Mesendoderm (in vitro differentiated cells): ENCODE results near the gene PNLIPRP2.

ENCODE experiments used
- DNase-seq: peaks from one replicate; pipeline ENCODE4 v3.0.0; 2013
- H2AK5ac ChIP-seq: 2 replicates; pipeline ENCODE4 v1.6.1; 2013; ENCODE audit warnings: low read length, inconsistent platforms
- H2BK120ac ChIP-seq: 2 replicates; pipeline ENCODE4 v1.6.1; 2013; ENCODE audit warnings: low read depth, mild to moderate bottlenecking, low read length, moderate library complexity, mixed read lengths
- H2BK15ac ChIP-seq: replicated peaks from 2 replicates; pipeline ENCODE4 v1.6.1; 2013; ENCODE audit warnings: low read depth, mild to moderate bottlenecking, moderate library complexity
- H2BK5ac ChIP-seq: 2 replicates; pipeline ENCODE4 v1.6.1; 2013; ENCODE audit warnings: low read length, inconsistent platforms
- H3K18ac ChIP-seq: 2 replicates; pipeline ENCODE4 v1.6.1; 2013; ENCODE audit warnings: mild to moderate bottlenecking, low read length, mixed read lengths
- H3K23ac ChIP-seq: one replicate; pipeline ENCODE4 v1.6.1; 2013; ENCODE audit warnings: low read length
- H3K27ac ChIP-seq: 2 replicates; pipeline ENCODE4 v1.5.1; 2013; ENCODE audit warnings: low read depth, mild to moderate bottlenecking, inconsistent platforms, low read length, moderate library complexity
- H3K27me3 ChIP-seq: 2 replicates; pipeline ENCODE4 v1.6.1; 2013; ENCODE audit warnings: low read length, control low read depth, mild to moderate bottlenecking, inconsistent platforms; ENCODE audit not compliant: insufficient read depth, poor library complexity
- H3K36me3 ChIP-seq: 2 replicates; pipeline ENCODE4 v1.6.1; 2013; ENCODE audit warnings: low read length, inconsistent platforms; ENCODE audit not compliant: control insufficient read depth, insufficient read depth
- H3K4ac ChIP-seq: one replicate; pipeline ENCODE4 v1.6.1; 2013; ENCODE audit warnings: low read depth, mild to moderate bottlenecking, low read length, moderate library complexity
- H3K4me1 ChIP-seq: 2 replicates; pipeline ENCODE4 v1.6.1; 2013; ENCODE audit warnings: low read depth, low read length, inconsistent platforms; ENCODE audit not compliant: control insufficient read depth
- H3K4me2 ChIP-seq: 2 replicates; pipeline ENCODE4 v1.6.1; 2013; ENCODE audit warnings: low read length
- H3K4me3 ChIP-seq: 2 replicates; pipeline ENCODE4 v1.5.1; 2013; ENCODE audit warnings: mild to moderate bottlenecking, low read length
- H3K56ac ChIP-seq: one replicate; pipeline ENCODE4 v1.6.1; 2013; ENCODE audit warnings: low read length
- H3K79me1 ChIP-seq: 2 replicates; pipeline ENCODE4 v1.6.1; 2013; ENCODE audit warnings: low read length, inconsistent platforms
- H3K79me2 ChIP-seq: 2 replicates; pipeline ENCODE4 v1.6.1; 2013; ENCODE audit warnings: mild to moderate bottlenecking, low read length; ENCODE audit not compliant: control insufficient read depth, insufficient read depth
- H3K9ac ChIP-seq: 2 replicates; pipeline ENCODE4 v1.6.1; 2013; ENCODE audit warnings: low read length, inconsistent platforms
- H4K5ac ChIP-seq: one replicate; pipeline ENCODE4 v1.6.1; 2013; ENCODE audit warnings: low read length
- H4K8ac ChIP-seq: one replicate; pipeline ENCODE4 v1.6.1; 2013; ENCODE audit warnings: low read depth, mild to moderate bottlenecking, control low read depth, low read length, moderate library complexity
- WGBS: extraction: QIAGEN DNeasy Blood & Tissue Kit; methylation state at CpG from one replicate; pipeline ENCODE4 v1.1.7; 2013; ENCODE audit warnings: low lambda C conversion rate, missing lambda C conversion rate; ENCODE audit not compliant: insufficient coverage; ENCODE audit errors: extremely low coverage; 5-methylcytosine and 5-hydroxymethylcytosine counted together

PNLIPRP2 gene

GRCh38 chr10:116660860-116661259 is 40.1 kb downstream of the PNLIPRP2 start:
- Histone ChIP-seq H3K27me3 (no peaks in the 10 kb centered on the region), H2BK15ac (no peak overlapping the region), H3K9ac (no peak overlapping the region), H3K4me1 (no peaks in the 10 kb centered on the region), H3K4ac (no peak overlapping the region), H3K18ac (no peak overlapping the region), H3K36me3 (peaks cover 1% of the 10 kb centered on the region), H3K4me2 (no peak overlapping the region), H3K56ac (no peak overlapping the region), H2BK5ac (no peak overlapping the region), H2AK5ac (no peak overlapping the region), H4K5ac (no peak overlapping the region), H3K23ac (no peak overlapping the region), H3K27ac (no peak overlapping the region), H3K79me2 (no peaks in the 10 kb centered on the region), H4K8ac (no peak overlapping the region), H3K79me1 (no peaks in the 10 kb centered on the region), H3K4me3 (no peak overlapping the region), H2BK120ac (no peak overlapping the region)
- no peak for DNase-seq
- no CpG with 5 or more reads among the region's 5 CpGs for WGBS

GRCh38 chr10:116663342-116663741 is 42.6 kb downstream of the PNLIPRP2 start:
- H2AK5ac ChIP-seq, result no peak overlapping the region
- no peak overlapping the region for H3K23ac ChIP-seq
- H3K27me3 ChIP-seq, result no peaks in the 10 kb centered on the region
- no peak overlapping the region for H3K56ac ChIP-seq
- no peak overlapping the region for H2BK120ac ChIP-seq
- H3K18ac ChIP-seq, result no peak overlapping the region
- no peak overlapping the region for H4K5ac ChIP-seq
- no peak overlapping the region for H3K9ac ChIP-seq
- H3K4me1 ChIP-seq, result no peaks in the 10 kb centered on the region
- H2BK5ac ChIP-seq, result no peak overlapping the region
- no peak overlapping the region for H3K4ac ChIP-seq
- no peak overlapping the region for H3K4me2 ChIP-seq
- H3K27ac ChIP-seq, result no peak overlapping the region
- no peaks in the 10 kb centered on the region for H3K79me1 ChIP-seq
- no peak for DNase-seq
- H2BK15ac ChIP-seq, result no peak overlapping the region
- no CpG with 5 or more reads among the region's 7 CpGs for WGBS
- no peaks in the 10 kb centered on the region for H3K79me2 ChIP-seq
- H4K8ac ChIP-seq, result no peak overlapping the region
- H3K36me3 ChIP-seq, result peaks cover 4% of the 10 kb centered on the region
- H3K4me3 ChIP-seq, result no peak overlapping the region

GRCh38 chr10:116664631-116665030 is 43.9 kb downstream of the PNLIPRP2 start:
- no peak overlapping the region for H3K23ac ChIP-seq
- no peak overlapping the region for H2BK15ac ChIP-seq
- H3K27me3 ChIP-seq, result no peaks in the 10 kb centered on the region
- no peak overlapping the region for H2BK120ac ChIP-seq
- no peak overlapping the region for H3K18ac ChIP-seq
- no peaks in the 10 kb centered on the region for H3K79me1 ChIP-seq
- H4K8ac ChIP-seq, result no peak overlapping the region
- no peak for DNase-seq
- H3K36me3 ChIP-seq, result peaks cover 4% of the 10 kb centered on the region
- H3K27ac ChIP-seq, result no peak overlapping the region
- H2BK5ac ChIP-seq, result no peak overlapping the region
- H3K56ac ChIP-seq, result no peak overlapping the region
- no peak overlapping the region for H2AK5ac ChIP-seq
- no CpG with 5 or more reads among the region's 5 CpGs for WGBS
- H3K4me3 ChIP-seq, result no peak overlapping the region
- H3K9ac ChIP-seq, result no peak overlapping the region
- H3K4ac ChIP-seq, result no peak overlapping the region
- no peaks in the 10 kb centered on the region for H3K79me2 ChIP-seq
- no peak overlapping the region for H4K5ac ChIP-seq
- H3K4me1 ChIP-seq, result no peaks in the 10 kb centered on the region
- H3K4me2 ChIP-seq, result no peak overlapping the region

GRCh38 chr10:116665541-116666125 is 44.9 kb downstream of the PNLIPRP2 start:
- no peak overlapping the region for H2AK5ac ChIP-seq
- H3K4me3 ChIP-seq, result no peak overlapping the region
- no peak overlapping the region for H3K56ac ChIP-seq
- no peak for DNase-seq
- no peak overlapping the region for H3K9ac ChIP-seq
- H3K4me2 ChIP-seq, result no peak overlapping the region
- H3K79me2 ChIP-seq, result no peaks in the 10 kb centered on the region
- H3K27me3 ChIP-seq, result no peaks in the 10 kb centered on the region
- H3K27ac ChIP-seq, result no peak overlapping the region
- no peak overlapping the region for H2BK5ac ChIP-seq
- no peak overlapping the region for H4K5ac ChIP-seq
- H3K4ac ChIP-seq, result no peak overlapping the region
- no peak overlapping the region for H2BK15ac ChIP-seq
- H2BK120ac ChIP-seq, result no peak overlapping the region
- WGBS, result no CpG with 5 or more reads among the region's 13 CpGs
- H4K8ac ChIP-seq, result no peak overlapping the region
- H3K36me3 ChIP-seq, result peaks cover 4% of the 10 kb centered on the region
- H3K4me1 ChIP-seq, result peaks cover 2% of the 10 kb centered on the region
- no peak overlapping the region for H3K18ac ChIP-seq
- H3K79me1 ChIP-seq, result no peaks in the 10 kb centered on the region
- H3K23ac ChIP-seq, result no peak overlapping the region

- Histone ChIP-seq H3K27ac (no peak overlapping the region), H3K23ac (no peak overlapping the region), H3K27me3 (no peaks in the 10 kb centered on the region), H3K56ac (no peak overlapping the region), H2BK15ac (no peak overlapping the region), H3K9ac (no peak overlapping the region), H4K5ac (no peak overlapping the region), H4K8ac (no peak overlapping the region), H3K18ac (no peak overlapping the region), H2BK5ac (no peak overlapping the region), H3K4me2 (no peak overlapping the region), H3K79me2 (no peaks in the 10 kb centered on the region), H3K36me3 (peaks cover 4% of the 10 kb centered on the region), H2AK5ac (no peak overlapping the region), H3K79me1 (no peaks in the 10 kb centered on the region), H3K4me3 (no peak overlapping the region), H3K4me1 (peaks cover 2% of the 10 kb centered on the region), H2BK120ac (no peak overlapping the region), H3K4ac (no peak overlapping the region)
- no CpG with 5 or more reads among the region's 3 CpGs for WGBS
- DNase-seq, result no peak
Measured at GRCh38 chr10:116667484-116667883, 46.7 kb downstream of the PNLIPRP2 start.

GRCh38 chr10:116668018-116668417 is 47.3 kb downstream of the PNLIPRP2 start:
- H3K4me2 ChIP-seq, result no peak overlapping the region
- H3K4me1 ChIP-seq, result peaks cover 2% of the 10 kb centered on the region
- no peak overlapping the region for H3K56ac ChIP-seq
- no peak overlapping the region for H3K9ac ChIP-seq
- no peak for DNase-seq
- no peaks in the 10 kb centered on the region for H3K79me1 ChIP-seq
- H3K27me3 ChIP-seq, result no peaks in the 10 kb centered on the region
- no peaks in the 10 kb centered on the region for H3K79me2 ChIP-seq
- no peak overlapping the region for H4K8ac ChIP-seq
- no peak overlapping the region for H2BK15ac ChIP-seq
- no peak overlapping the region for H2BK5ac ChIP-seq
- no peak overlapping the region for H3K27ac ChIP-seq
- H3K36me3 ChIP-seq, result peaks cover 4% of the 10 kb centered on the region
- no peak overlapping the region for H3K4ac ChIP-seq
- no peak overlapping the region for H3K4me3 ChIP-seq
- no peak overlapping the region for H3K18ac ChIP-seq
- no peak overlapping the region for H2BK120ac ChIP-seq
- no peak overlapping the region for H2AK5ac ChIP-seq
- no peak overlapping the region for H4K5ac ChIP-seq
- WGBS, result no CpG with 5 or more reads among the region's 9 CpGs
- no peak overlapping the region for H3K23ac ChIP-seq
